ENCODE measurements around the gene NCAPH2.

DNA sequence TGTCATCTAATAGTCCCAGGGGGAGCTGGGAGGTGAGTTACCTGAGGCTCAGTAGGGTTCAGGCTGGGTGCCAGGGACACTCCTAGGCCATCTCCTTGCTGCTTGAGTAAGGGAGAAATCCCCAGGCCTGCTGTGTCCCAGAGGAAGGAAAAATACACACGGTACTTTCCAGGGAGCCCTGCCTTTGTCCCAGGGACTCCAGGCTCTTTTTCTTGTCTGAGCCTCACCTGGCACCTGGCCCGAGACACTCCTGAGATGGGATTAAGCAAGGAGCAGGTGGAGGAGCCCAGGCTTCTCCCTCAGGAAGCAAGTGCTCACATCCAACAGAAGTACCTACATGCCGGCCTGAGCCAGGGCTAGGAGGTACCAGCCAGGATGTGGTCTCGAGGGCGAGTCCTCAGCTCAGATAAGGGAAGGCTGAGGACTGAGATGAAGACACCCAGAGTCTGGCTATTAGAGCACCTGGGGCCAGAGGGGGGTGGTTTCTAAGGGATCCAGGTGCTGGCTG is 36.8 kb downstream of the NCAPH2 start:
- TF ChIP-seq ZNF589 (CRISPR knock-in tag; conservative IDR thresholded peaks at IDR 0.05) (no peak), CREM (IDR thresholded peaks at IDR 0.05) (no peak), CREM (CRISPR knock-in tag; IDR thresholded peaks at IDR 0.05) (no peak), POLR2A (IDR thresholded peaks at IDR 0.05; ENCODE audit: insufficient read depth in 1 of 2, low read depth in 2 of 2, low read length in 2 of 2) (no peak), PTBP1 (IDR thresholded peaks at IDR 0.05; ENCODE audit: low read depth, low read length, poor library complexity, severe bottlenecking) (no peak), POLR2AphosphoS2 (IDR thresholded peaks at IDR 0.05; ENCODE audit: low read depth, low read length) (no peak), U2AF1 (optimal IDR thresholded peaks at IDR 0.05; ENCODE audit: low read depth, low read length) (no peak)
- TF ChIP-seq, protein P1, sequence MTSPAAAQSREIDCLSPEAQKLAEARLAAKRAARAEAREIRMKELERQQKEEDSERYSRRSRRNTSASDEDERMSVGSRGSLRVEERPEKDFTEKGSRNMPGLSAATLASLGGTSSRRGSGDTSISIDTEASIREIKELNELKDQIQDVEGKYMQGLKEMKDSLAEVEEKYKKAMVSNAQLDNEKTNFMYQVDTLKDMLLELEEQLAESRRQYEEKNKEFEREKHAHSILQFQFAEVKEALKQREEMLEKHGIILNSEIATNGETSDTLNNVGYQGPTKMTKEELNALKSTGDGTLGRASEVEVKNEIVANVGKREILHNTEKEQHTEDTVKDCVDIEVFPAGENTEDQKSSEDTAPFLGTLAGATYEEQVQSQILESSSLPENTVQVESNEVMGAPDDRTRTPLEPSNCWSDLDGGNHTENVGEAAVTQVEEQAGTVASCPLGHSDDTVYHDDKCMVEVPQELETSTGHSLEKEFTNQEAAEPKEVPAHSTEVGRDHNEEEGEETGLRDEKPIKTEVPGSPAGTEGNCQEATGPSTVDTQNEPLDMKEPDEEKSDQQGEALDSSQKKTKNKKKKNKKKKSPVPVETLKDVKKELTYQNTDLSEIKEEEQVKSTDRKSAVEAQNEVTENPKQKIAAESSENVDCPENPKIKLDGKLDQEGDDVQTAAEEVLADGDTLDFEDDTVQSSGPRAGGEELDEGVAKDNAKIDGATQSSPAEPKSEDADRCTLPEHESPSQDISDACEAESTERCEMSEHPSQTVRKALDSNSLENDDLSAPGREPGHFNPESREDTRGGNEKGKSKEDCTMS (CRISPR knock-in tag; conservative IDR thresholded peaks at IDR 0.05) = no peak
- TF ChIP-seq, protein P2, sequence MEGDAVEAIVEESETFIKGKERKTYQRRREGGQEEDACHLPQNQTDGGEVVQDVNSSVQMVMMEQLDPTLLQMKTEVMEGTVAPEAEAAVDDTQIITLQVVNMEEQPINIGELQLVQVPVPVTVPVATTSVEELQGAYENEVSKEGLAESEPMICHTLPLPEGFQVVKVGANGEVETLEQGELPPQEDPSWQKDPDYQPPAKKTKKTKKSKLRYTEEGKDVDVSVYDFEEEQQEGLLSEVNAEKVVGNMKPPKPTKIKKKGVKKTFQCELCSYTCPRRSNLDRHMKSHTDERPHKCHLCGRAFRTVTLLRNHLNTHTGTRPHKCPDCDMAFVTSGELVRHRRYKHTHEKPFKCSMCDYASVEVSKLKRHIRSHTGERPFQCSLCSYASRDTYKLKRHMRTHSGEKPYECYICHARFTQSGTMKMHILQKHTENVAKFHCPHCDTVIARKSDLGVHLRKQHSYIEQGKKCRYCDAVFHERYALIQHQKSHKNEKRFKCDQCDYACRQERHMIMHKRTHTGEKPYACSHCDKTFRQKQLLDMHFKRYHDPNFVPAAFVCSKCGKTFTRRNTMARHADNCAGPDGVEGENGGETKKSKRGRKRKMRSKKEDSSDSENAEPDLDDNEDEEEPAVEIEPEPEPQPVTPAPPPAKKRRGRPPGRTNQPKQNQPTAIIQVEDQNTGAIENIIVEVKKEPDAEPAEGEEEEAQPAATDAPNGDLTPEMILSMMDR (CRISPR knock-in tag; IDR thresholded peaks at IDR 0.05) = no peak
- TF ChIP-seq, protein P3, sequence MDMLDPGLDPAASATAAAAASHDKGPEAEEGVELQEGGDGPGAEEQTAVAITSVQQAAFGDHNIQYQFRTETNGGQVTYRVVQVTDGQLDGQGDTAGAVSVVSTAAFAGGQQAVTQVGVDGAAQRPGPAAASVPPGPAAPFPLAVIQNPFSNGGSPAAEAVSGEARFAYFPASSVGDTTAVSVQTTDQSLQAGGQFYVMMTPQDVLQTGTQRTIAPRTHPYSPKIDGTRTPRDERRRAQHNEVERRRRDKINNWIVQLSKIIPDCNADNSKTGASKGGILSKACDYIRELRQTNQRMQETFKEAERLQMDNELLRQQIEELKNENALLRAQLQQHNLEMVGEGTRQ (IDR thresholded peaks at IDR 0.05; ENCODE audit: low read depth, low read length) = no peak
- TF ChIP-seq, protein P3 (CRISPR knock-in tag; IDR thresholded peaks at IDR 0.05; ENCODE audit: borderline replicate concordance) = no peak
- TF ChIP-seq, protein P4, sequence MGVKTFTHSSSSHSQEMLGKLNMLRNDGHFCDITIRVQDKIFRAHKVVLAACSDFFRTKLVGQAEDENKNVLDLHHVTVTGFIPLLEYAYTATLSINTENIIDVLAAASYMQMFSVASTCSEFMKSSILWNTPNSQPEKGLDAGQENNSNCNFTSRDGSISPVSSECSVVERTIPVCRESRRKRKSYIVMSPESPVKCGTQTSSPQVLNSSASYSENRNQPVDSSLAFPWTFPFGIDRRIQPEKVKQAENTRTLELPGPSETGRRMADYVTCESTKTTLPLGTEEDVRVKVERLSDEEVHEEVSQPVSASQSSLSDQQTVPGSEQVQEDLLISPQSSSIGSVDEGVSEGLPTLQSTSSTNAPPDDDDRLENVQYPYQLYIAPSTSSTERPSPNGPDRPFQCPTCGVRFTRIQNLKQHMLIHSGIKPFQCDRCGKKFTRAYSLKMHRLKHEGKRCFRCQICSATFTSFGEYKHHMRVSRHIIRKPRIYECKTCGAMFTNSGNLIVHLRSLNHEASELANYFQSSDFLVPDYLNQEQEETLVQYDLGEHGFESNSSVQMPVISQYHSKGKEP (CRISPR knock-in tag; IDR thresholded peaks at IDR 0.05) = no peak
- TF ChIP-seq, protein P5, sequence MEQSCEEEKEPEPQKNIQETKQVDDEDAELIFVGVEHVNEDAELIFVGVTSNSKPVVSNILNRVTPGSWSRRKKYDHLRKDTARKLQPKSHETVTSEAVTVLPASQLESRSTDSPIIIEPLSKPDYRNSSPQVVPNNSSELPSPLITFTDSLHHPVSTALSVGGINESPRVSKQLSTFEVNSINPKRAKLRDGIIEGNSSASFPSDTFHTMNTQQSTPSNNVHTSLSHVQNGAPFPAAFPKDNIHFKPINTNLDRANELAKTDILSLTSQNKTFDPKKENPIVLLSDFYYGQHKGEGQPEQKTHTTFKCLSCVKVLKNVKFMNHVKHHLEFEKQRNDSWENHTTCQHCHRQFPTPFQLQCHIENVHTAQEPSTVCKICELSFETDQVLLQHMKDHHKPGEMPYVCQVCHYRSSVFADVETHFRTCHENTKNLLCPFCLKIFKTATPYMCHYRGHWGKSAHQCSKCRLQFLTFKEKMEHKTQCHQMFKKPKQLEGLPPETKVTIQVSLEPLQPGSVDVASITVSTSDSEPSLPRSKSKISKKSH (CRISPR knock-in tag; IDR thresholded peaks at IDR 0.05; ENCODE audit: borderline replicate concordance) = no peak

All from HepG2 (cell line).